ENCODE measurements around the gene GNPTAB.
A peak's percentile ranks its signal among the peaks of the same experiment; 100 is the strongest.
"Not testable (repeated sequence)": the region's sequence is repeated elsewhere in the genome, so short reads cannot be mapped to it uniquely, and the experiment has no call there.

GNPTAB gene

DNA sequence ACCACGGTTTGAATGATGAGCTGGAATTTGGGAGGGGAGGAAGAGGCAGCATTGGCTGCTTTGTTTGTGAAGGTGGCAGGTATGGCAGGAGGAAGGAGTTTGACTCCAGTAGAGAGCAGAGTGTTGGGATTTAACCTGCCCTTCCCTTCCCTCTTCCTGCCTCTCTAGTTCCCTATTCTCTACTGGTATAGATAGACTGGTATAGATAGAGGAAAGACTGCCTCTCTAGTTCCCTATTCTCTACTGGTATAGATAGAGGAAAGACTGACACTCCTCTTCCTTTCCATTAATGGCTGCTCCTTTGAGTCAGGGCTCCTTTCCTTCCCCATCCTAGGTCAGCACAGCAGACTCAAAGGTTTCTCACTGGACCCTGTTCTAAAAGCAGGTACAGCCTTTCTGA, 83.1 kb downstream of the GNPTAB start:
- Mint-ChIP-seq H3K4me3 (no peak overlapping the region), H3K27me3 (no peaks in the 10 kb centered on the region), H3K27ac (peak overlapping the region in 1 of 2 donors; percentile 40), H3K4me1 (peaks cover 13% of the 10 kb centered on the region), H3K9me3 (no peaks in the 10 kb centered on the region)
- no peak for ATAC-seq
- no peak for DNase-seq

DNA sequence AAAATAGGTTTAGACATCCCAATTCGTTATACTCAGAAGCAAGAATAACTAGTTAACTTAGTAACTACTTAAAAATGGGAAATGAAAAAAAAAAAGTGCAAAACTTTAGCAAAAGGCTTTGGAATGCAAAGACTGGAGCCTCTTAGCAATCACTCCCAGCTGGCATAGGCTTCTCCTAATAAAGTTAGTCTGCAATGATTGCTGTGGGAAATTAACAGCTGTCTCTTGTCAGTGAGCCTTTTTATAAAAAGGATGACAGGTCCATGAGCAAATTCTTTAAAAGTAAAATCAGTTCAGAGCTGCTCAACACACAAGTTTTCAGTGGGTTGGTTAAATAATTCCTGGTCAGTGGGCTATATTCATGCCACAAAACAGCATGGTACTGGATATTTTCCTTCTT, 84.1 kb downstream of the GNPTAB start:
- no peaks in the 10 kb centered on the region for H3K9me3 Mint-ChIP-seq
- H3K27me3 Mint-ChIP-seq = no peaks in the 10 kb centered on the region
- ATAC-seq = no peak
- H3K4me1 Mint-ChIP-seq = peaks cover 13% of the 10 kb centered on the region
- H3K27ac Mint-ChIP-seq = no peak overlapping the region
- no peak overlapping the region for H3K4me3 Mint-ChIP-seq
- DNase-seq = no peak

GRCh38 chr12:101746196-101746595, 84.6 kb downstream of the GNPTAB start:
- H3K27ac Mint-ChIP-seq = no peak overlapping the region

GRCh38 chr12:101745481-101745880, 85.3 kb downstream of the GNPTAB start:
- no peak for DNase-seq

More at GRCh38 chr12:101746196-101746595, 84.6 kb downstream of the GNPTAB start:
- no peak overlapping the region for H3K4me3 Mint-ChIP-seq
- H3K27me3 Mint-ChIP-seq = no peaks in the 10 kb centered on the region
- ATAC-seq (no peak), DNase-seq (no peak)
- H3K4me1 Mint-ChIP-seq = peaks cover 13% of the 10 kb centered on the region
- no peaks in the 10 kb centered on the region for H3K9me3 Mint-ChIP-seq

GRCh38 chr12:101743724-101744472, 86.9 kb downstream of the GNPTAB start:
- H3K27me3 Mint-ChIP-seq = no peaks in the 10 kb centered on the region
- H3K4me3 Mint-ChIP-seq = no peak overlapping the region
- peak overlapping the region; percentile 18 to 89 for H3K27ac Mint-ChIP-seq
- ATAC-seq = peak; percentile 57
- peaks cover 13% of the 10 kb centered on the region for H3K4me1 Mint-ChIP-seq
- no peaks in the 10 kb centered on the region for H3K9me3 Mint-ChIP-seq
- DNase-seq = no peak

More at GRCh38 chr12:101745481-101745880, 85.3 kb downstream of the GNPTAB start:
- peaks cover 13% of the 10 kb centered on the region for H3K4me1 Mint-ChIP-seq
- no peaks in the 10 kb centered on the region for H3K9me3 Mint-ChIP-seq
- no peak for ATAC-seq
- H3K27me3 Mint-ChIP-seq = no peaks in the 10 kb centered on the region
- H3K27ac Mint-ChIP-seq = no peak overlapping the region
- no peak overlapping the region for H3K4me3 Mint-ChIP-seq

DNA sequence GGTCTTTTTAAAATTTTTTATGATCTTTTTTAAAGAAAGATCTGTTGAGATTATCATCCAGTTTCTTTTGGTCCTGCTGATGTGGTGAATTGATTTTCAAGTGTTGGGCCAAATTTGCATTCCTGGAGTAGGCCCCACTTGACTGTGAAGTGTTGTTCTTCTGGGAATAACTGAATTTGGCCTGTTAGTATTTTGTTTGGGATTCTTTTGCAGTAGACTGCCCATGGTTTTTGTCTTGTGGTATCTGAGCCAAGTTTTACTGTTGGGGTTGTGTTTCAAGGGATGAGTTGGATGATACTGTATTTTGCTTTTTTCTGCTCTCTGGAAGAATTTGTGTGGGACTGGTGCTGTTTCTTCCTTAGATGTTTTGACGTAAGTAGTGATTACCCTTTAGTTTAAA, 87.5 kb downstream of the GNPTAB start:
- Mint-ChIP-seq H3K9me3 (no peaks in the 10 kb centered on the region), H3K4me1 (peaks cover 13% of the 10 kb centered on the region), H3K27me3 (no peaks in the 10 kb centered on the region), H3K27ac (peak overlapping the region; percentile 18 to 60), H3K4me3 (no peak overlapping the region)
- ATAC-seq (no peak), DNase-seq (no peak)

GRCh38 chr12:101740980-101741379, 89.8 kb downstream of the GNPTAB start:
- ATAC-seq = no peak
- Mint-ChIP-seq H3K4me1 (peaks cover 13% of the 10 kb centered on the region), H3K9me3 (no peaks in the 10 kb centered on the region), H3K4me3 (no peak overlapping the region), H3K27me3 (no peaks in the 10 kb centered on the region), H3K27ac (no peak overlapping the region)
- no peak for DNase-seq

DNA sequence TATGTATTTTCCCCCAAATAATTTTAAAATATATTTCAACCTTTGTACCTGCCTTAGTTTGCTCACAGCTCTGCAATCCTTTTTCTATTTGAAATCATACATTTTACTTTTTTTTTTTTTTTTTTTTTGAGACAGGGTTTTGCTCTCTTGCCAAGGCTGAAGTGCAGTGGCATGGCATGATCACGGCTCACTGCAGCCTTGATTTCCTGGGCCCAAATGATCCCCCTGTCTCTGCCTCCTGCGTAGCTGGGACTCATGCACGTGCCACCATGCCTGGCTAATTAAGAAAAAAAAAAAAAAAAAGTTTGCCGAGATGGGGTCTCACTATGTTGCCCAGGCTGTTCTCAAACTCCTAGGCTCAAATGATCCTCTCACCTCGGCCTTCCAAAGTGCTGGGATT, 90.2 kb downstream of the GNPTAB start:
- ATAC-seq (no peak), DNase-seq (no peak)
- no peak overlapping the region for H3K4me3 Mint-ChIP-seq
- H3K9me3 Mint-ChIP-seq = no peaks in the 10 kb centered on the region
- H3K27ac Mint-ChIP-seq = no peak overlapping the region
- H3K4me1 Mint-ChIP-seq = peaks cover 13% of the 10 kb centered on the region
- no peaks in the 10 kb centered on the region for H3K27me3 Mint-ChIP-seq

- peak; percentile 60 for ATAC-seq
- DNase-seq = no peak
- Mint-ChIP-seq H3K4me3 (no peak within 1 kb of the TSS), H3K9me3 (no peaks in the 10 kb centered on the region), H3K27ac (peak within 1 kb of the TSS in 1 of 2 donors; percentile 59), H3K27me3 (no peaks in the 10 kb centered on the region), H3K4me1 (peaks cover 11% of the 10 kb centered on the region)
Observed at GRCh38 chr12:101738920-101739665, 91.7 kb downstream of the GNPTAB start, which contains the start of gene SYCP3. Gene SYCP3 (minus strand): TSS chr12:101739462. CDS start chr12:101737935, 1,527 bp downstream.

GRCh38 chr12:101737476-101737875, 93.3 kb downstream of the GNPTAB start:
- no peak for DNase-seq
- Mint-ChIP-seq H3K27ac (no peak overlapping the region), H3K4me3 (no peak overlapping the region), H3K4me1 (no peaks in the 10 kb centered on the region), H3K9me3 (no peaks in the 10 kb centered on the region), H3K27me3 (no peaks in the 10 kb centered on the region)
- ATAC-seq = no peak

- not testable (repeated sequence) for H3K9me3 Mint-ChIP-seq, DNase-seq, H3K4me1 Mint-ChIP-seq, H3K27ac Mint-ChIP-seq, ATAC-seq, H3K27me3 Mint-ChIP-seq, H3K4me3 Mint-ChIP-seq
Observed at GRCh38 chr12:101734482-101734881, 96.3 kb downstream of the GNPTAB start.

- no peak overlapping the region for H3K4me3 Mint-ChIP-seq
Observed at GRCh38 chr12:101733166-101733565, 97.6 kb downstream of the GNPTAB start.

DNA sequence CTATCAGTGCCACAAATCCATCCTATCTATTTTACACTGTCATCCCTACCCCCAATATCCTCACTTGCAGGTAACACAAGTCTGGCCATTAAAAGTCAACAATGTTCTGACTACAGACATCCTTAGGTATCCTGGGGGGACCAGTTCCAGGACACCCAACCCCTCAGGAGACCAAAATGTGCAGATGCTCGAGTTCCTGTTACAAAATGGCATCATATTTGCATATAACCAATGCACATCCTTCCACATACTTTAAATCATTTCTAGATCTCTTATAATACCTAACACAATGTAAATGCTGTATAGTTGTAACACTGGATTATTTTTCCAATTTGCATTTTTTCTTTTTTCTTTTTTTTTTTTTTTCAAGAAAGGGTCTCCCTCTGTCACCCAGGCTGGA, 98.4 kb downstream of the GNPTAB start:
- no peak for DNase-seq
- ATAC-seq = no peak
- H3K4me3 Mint-ChIP-seq = no peak overlapping the region
- peak overlapping the region; percentile 26 to 75 for H3K27ac Mint-ChIP-seq
- no peaks in the 10 kb centered on the region for H3K4me1 Mint-ChIP-seq
- H3K27me3 Mint-ChIP-seq = no peaks in the 10 kb centered on the region
- no peaks in the 10 kb centered on the region for H3K9me3 Mint-ChIP-seq

More at GRCh38 chr12:101733166-101733565, 97.6 kb downstream of the GNPTAB start:
- no peak for ATAC-seq
- Mint-ChIP-seq H3K9me3 (no peaks in the 10 kb centered on the region), H3K27ac (peak overlapping the region in 1 of 2 donors; percentile 75), H3K27me3 (no peaks in the 10 kb centered on the region), H3K4me1 (no peaks in the 10 kb centered on the region)
- DNase-seq = no peak

DNA sequence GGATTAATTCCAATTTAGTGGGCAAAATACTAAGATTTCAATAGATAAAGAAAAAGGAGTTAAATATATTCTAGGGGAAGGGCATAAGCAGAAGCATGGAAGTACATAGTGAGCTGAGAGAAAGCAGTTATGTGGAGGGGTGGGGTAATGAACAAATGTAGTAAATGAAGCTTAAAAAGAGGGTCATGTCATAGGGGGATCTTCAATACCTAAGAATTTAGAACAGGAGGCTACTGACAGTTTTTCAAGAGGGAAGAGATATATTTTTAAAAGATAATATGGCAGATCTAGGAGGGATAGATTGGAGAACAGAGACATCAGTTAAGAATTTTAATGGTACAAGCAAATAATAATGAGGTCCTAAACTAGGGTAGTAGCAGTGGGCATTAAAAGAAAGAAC, 100.9 kb downstream of the GNPTAB start:
- no peak for ATAC-seq
- Mint-ChIP-seq H3K27me3 (no peaks in the 10 kb centered on the region), H3K27ac (peak overlapping the region in 1 of 2 donors; percentile 60), H3K9me3 (no peaks in the 10 kb centered on the region), H3K4me1 (no peaks in the 10 kb centered on the region), H3K4me3 (no peak overlapping the region)
- DNase-seq = no peak

DNA sequence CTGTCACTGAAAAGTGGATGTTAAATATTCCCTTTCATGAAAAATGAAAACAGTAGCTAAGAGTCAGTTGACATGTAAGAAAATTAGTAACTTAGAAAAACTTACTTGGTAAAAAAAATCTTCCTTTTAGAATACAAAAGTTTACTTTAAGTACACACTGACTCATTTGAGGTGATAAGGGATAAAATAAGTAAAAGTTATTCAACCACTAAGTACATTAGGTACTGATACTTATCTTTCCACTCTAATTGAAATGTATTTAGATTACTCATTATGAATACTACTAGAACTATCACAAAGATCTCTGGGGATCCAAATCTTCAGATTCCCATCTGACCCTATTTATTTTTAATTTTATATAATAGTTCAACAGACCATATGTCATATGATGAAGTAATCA, 103.7 kb downstream of the GNPTAB start:
- H3K27ac Mint-ChIP-seq = no peak overlapping the region
- DNase-seq = no peak
- no peaks in the 10 kb centered on the region for H3K4me1 Mint-ChIP-seq
- no peak overlapping the region for H3K4me3 Mint-ChIP-seq
- ATAC-seq = no peak
- no peaks in the 10 kb centered on the region for H3K27me3 Mint-ChIP-seq
- no peaks in the 10 kb centered on the region for H3K9me3 Mint-ChIP-seq

DNA sequence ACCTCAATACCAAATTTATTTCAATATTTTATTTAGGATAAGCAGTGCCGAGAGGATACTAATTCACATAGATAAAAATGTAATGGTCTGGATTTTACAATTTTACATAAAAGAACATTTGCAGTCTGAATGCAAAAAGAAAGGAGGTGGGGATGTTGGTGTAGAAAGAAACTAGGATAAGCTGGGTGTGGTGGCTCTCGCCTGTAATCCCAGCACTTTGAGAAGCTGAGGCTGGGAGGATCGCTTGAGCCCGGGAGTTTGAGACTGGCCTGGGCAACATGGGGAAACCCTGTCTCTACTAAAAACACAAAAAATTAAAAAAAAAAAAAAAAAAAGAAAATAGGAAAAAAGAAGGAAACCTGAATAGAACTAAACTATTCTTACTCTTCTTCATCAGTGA, 108.4 kb downstream of the GNPTAB start:
- no peaks in the 10 kb centered on the region for H3K27me3 Mint-ChIP-seq
- no peak for ATAC-seq
- H3K4me3 Mint-ChIP-seq = no peak overlapping the region
- no peaks in the 10 kb centered on the region for H3K9me3 Mint-ChIP-seq
- peaks cover 4% of the 10 kb centered on the region for H3K4me1 Mint-ChIP-seq
- no peak overlapping the region for H3K27ac Mint-ChIP-seq
- DNase-seq = no peak
